Measurements from ENCODE around the gene UXT. TPM values are rescaled to one million over a fixed set of nuclear protein-coding genes. Genes with fewer than 3 reads are reported as not detected.
"Not testable (repeated sequence)": the region's sequence is repeated elsewhere in the genome, so short reads cannot be mapped to it uniquely, and the experiment has no call there.

UXT gene
- total and polyA plus RNA-seq, 4 donors: 74.9 to 316 (median 132) TPM

- H3K9me3 ChIP-seq (ENCODE audit: control insufficient read depth, low read length); H3K36me3 ChIP-seq (ENCODE audit: control insufficient read depth in 1 of 2, insufficient read depth in 2 of 2, low read length in 1 of 2); intact Hi-C loops (cut with DNase I); H3K27me3 ChIP-seq (ENCODE audit: control insufficient read depth in 1 of 2, insufficient read depth in 2 of 2, low read length in 1 of 2); H3K4me1 ChIP-seq (ENCODE audit: control insufficient read depth in 1 of 2, insufficient read depth in 2 of 2, low read length in 2 of 2); DNase-seq; ATAC-seq (ENCODE audit: low FRiP score); H3K4me3 ChIP-seq (ENCODE audit: low read length in 2 of 2); H3K27ac ChIP-seq (ENCODE audit: low read depth in 1 of 2, low read length in 2 of 2): not testable (repeated sequence)
- 94 to 97% methylated on average over 4 of the region's 4 CpGs for WGBS, 2 donors
Observed at GRCh38 chrX:47603125-47603524, 55.9 kb downstream of the UXT start.

Other genes with a start within 250 kb of the UXT start
- gene ZNF41, start 176.0 kb downstream of the UXT start, total RNA-seq: 10 to 100 TPM in 1 of 2 donors, 1 to 10 TPM in 1; 8.8 to 12.6 TPM
- 1 to 10 TPM; 1.1 to 3.3 TPM for gene ZNF41, start 176.0 kb downstream of the UXT start, polyA plus RNA-seq
- 10 to 100 TPM; 51.5 to 59.0 TPM for gene ARAF, start 98.0 kb downstream of the UXT start, total RNA-seq
- 100 to 1,000 TPM in 1 of 2 donors, 10 to 100 TPM in 1; 37.4 to 115 TPM for gene ARAF, start 98.0 kb downstream of the UXT start, polyA plus RNA-seq
- gene TIMP1, start 76.7 kb downstream of the UXT start, total RNA-seq: 1,000 to 10,000 TPM; 1,378 to 1,710 TPM
- gene TIMP1, start 76.7 kb downstream of the UXT start, polyA plus RNA-seq: 1,000 to 10,000 TPM in 1 of 2 donors, 100 to 1,000 TPM in 1; 775 to 3,088 TPM
- gene SYN1, start 39.3 kb downstream of the UXT start, total RNA-seq: 1 to 10 TPM; 1.5 TPM
- gene SYN1, start 39.3 kb downstream of the UXT start, polyA plus RNA-seq: 1 to 10 TPM in 1 of 2 donors, under 1 TPM in 1; 0.90 to 1.9 TPM
- 1 to 10 TPM; 5.2 to 6.0 TPM for gene CFP, start 29.2 kb downstream of the UXT start, total RNA-seq
- gene CFP, start 29.2 kb downstream of the UXT start, polyA plus RNA-seq: 1 to 10 TPM; 3.1 to 3.7 TPM
- 10 to 100 TPM; 27.2 to 39.2 TPM for gene ELK1, start 8.6 kb downstream of the UXT start, total RNA-seq
- gene ELK1, start 8.6 kb downstream of the UXT start, polyA plus RNA-seq: 10 to 100 TPM; 17.4 to 23.6 TPM
- 10 to 100 TPM; 10.1 to 13.3 TPM for gene ZNF81, start 177.7 kb upstream of the UXT start, total RNA-seq
- 1 to 10 TPM; 1.1 to 1.4 TPM for gene ZNF81, start 177.7 kb upstream of the UXT start, polyA plus RNA-seq

Measured in aorta (tissue), 5 donors.